ENCODE results near the gene FNDC3B. TPM values are rescaled to one million over a fixed set of nuclear protein-coding genes. Genes with fewer than 3 reads are reported as not detected.
"Not testable (repeated sequence)": the region's sequence is repeated elsewhere in the genome, so short reads cannot be mapped to it uniquely, and the experiment has no call there.

FNDC3B gene
- total RNA-seq, 1 experiment from 2014 or later, result 173 TPM

DNA sequence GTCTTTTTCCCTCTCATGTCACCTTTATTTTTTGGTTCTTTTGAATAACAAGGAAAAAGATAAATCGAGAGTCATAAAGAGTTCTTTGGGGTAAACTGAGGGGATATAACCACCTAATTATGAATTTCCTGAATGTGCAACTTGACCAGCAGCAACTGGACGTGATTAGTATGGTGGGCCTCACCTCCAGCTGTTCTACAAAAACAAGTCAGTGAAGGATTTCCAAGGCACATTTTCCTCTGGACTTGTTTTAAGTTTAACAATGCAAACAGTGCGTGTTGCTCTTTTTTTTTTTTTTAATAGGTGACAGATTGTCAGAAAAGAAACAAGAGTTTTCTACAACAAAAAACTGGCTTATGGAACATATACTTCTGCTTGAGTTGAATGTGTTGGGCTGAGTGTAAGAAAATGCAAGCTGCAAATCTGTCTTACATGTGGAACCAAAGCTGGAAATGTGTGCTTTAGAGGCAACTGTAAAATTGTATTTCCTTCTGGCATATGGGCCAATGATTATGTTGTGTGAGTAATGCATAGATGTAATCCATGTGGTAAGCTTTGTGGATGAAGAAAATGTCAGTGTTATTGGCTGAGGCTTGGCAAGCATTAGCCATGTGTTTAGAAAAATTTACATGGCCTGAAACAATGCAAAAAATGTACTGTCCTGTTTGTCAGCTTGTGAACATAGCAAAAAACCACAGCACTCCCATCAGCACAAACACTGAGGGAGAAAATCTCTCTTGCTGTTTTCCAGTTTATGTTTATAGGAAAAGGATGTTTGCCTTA is 44.5 kb upstream of the FNDC3B start:
- Histone ChIP-seq H3K4me3 (ENCODE audit: low read depth in 2 of 2, low read length in 2 of 2) (no peak overlapping the region), H3K36me3 (ENCODE audit: control insufficient read depth, insufficient read depth, low read length) (no peaks in the 10 kb centered on the region), H3K4me1 (ENCODE audit: control insufficient read depth, insufficient read depth, low read length) (no peaks in the 10 kb centered on the region), H3K9me3 (ENCODE audit: control insufficient read depth, insufficient read depth, low read depth, low read length) (no peaks in the 10 kb centered on the region; the same call in 1 of the 2 replicates), H3K27ac (ENCODE audit: low read length) (no peak overlapping the region), H3K27me3 (ENCODE audit: control insufficient read depth, insufficient read depth, low read length) (no peaks in the 10 kb centered on the region)
- POLR2A ChIA-PET, result no interaction called here
- CTCF ChIA-PET, result no interaction called here
- intact Hi-C loops (cut with micrococcal nuclease; ENCODE audit: unreplicated experiment), result no loop called here
- no TSS peak for BruUV-seq (replicated peaks)
- TF ChIP-seq TCF7L2 (IDR thresholded peaks at IDR 0.05; ENCODE audit: low read depth, low read length) (no peak), SIN3A (IDR thresholded peaks at IDR 0.05; ENCODE audit: borderline replicate concordance, insufficient read depth, low read depth, low read length) (no peak)
- DNase-seq (ENCODE audit: low read depth, low spot score) (no peak), ATAC-seq (no peak)
- in situ Hi-C loops (cut with HindIII; ENCODE audit: low pct_unique_long_range_greater_than_20kb, low sequenced_read_pairs), result no loop called here

GRCh38 chr3:171995486-171995885 is 43.9 kb upstream of the FNDC3B start:
- in situ Hi-C loops (cut with HindIII; ENCODE audit: low pct_unique_long_range_greater_than_20kb, low sequenced_read_pairs) (no loop called here), intact Hi-C loops (cut with micrococcal nuclease; ENCODE audit: unreplicated experiment) (no loop called here)
- H3K27ac ChIP-seq (ENCODE audit: low read length), result no peak overlapping the region
- BruUV-seq (replicated peaks), result no TSS peak
- no peak for ATAC-seq
- no peaks in the 10 kb centered on the region for H3K4me1 ChIP-seq (ENCODE audit: control insufficient read depth, insufficient read depth, low read length)
- TF ChIP-seq POLR2AphosphoS5 (IDR thresholded peaks at IDR 0.05; ENCODE audit: low read depth, low read length), result no peak
- no peak for TF ChIP-seq TCF7L2 (IDR thresholded peaks at IDR 0.05; ENCODE audit: low read depth, low read length)
- TF ChIP-seq, protein P1, sequence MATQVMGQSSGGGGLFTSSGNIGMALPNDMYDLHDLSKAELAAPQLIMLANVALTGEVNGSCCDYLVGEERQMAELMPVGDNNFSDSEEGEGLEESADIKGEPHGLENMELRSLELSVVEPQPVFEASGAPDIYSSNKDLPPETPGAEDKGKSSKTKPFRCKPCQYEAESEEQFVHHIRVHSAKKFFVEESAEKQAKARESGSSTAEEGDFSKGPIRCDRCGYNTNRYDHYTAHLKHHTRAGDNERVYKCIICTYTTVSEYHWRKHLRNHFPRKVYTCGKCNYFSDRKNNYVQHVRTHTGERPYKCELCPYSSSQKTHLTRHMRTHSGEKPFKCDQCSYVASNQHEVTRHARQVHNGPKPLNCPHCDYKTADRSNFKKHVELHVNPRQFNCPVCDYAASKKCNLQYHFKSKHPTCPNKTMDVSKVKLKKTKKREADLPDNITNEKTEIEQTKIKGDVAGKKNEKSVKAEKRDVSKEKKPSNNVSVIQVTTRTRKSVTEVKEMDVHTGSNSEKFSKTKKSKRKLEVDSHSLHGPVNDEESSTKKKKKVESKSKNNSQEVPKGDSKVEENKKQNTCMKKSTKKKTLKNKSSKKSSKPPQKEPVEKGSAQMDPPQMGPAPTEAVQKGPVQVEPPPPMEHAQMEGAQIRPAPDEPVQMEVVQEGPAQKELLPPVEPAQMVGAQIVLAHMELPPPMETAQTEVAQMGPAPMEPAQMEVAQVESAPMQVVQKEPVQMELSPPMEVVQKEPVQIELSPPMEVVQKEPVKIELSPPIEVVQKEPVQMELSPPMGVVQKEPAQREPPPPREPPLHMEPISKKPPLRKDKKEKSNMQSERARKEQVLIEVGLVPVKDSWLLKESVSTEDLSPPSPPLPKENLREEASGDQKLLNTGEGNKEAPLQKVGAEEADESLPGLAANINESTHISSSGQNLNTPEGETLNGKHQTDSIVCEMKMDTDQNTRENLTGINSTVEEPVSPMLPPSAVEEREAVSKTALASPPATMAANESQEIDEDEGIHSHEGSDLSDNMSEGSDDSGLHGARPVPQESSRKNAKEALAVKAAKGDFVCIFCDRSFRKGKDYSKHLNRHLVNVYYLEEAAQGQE (IDR thresholded peaks at IDR 0.05; ENCODE audit: insufficient read depth in 1 of 2, low read depth in 2 of 2, low read length in 1 of 2), result no peak
- no peak for TF ChIP-seq SIN3A (IDR thresholded peaks at IDR 0.05; ENCODE audit: borderline replicate concordance, insufficient read depth, low read depth, low read length)
- POLR2A ChIA-PET, result no interaction called here
- H3K9me3 ChIP-seq (ENCODE audit: control insufficient read depth, insufficient read depth, low read depth, low read length), result no peaks in the 10 kb centered on the region; the same call in 1 of the 2 replicates
- no peak overlapping the region for H3K4me3 ChIP-seq (ENCODE audit: low read depth in 2 of 2, low read length in 2 of 2)
- no peaks in the 10 kb centered on the region for H3K36me3 ChIP-seq (ENCODE audit: control insufficient read depth, insufficient read depth, low read length)
- no peaks in the 10 kb centered on the region for H3K27me3 ChIP-seq (ENCODE audit: control insufficient read depth, insufficient read depth, low read length)
- DNase-seq (ENCODE audit: low read depth, low spot score), result no peak
- CTCF ChIA-PET, result no interaction called here

DNA sequence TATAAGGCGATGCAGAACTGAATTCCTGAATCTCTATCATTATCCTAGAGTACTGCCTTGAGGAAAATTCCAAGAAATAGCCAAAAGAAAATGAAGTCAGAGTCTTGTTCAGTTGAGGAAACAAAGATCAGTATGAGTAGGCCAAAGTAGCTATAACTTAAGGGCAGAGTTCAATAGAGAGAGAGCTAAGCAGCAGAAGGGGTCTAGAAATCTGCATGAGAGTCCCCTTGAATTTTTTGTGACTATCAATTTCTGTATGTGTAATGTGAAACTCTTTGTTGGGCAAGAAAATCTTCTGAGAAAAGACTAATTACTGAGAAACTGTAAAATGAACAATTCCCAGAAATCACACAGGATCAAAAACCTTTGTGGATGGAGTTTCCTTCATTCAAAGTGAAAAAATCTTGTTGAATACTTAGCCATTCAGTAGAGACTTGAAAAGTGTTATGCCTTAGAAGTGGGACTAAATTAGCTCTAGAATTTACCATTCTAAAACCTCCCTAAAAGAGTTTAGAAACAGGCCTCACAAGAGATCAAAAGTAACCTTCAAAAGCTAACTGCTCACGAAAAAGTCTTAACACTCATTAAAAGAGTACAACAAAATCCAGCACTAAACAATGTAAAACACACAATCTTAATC is 43.1 kb upstream of the FNDC3B start:
- no peaks in the 10 kb centered on the region for H3K4me1 ChIP-seq (ENCODE audit: control insufficient read depth, insufficient read depth, low read length)
- no peaks in the 10 kb centered on the region for H3K36me3 ChIP-seq (ENCODE audit: control insufficient read depth, insufficient read depth, low read length)
- no peak for ATAC-seq
- no peak for DNase-seq (ENCODE audit: low read depth, low spot score)
- POLR2A ChIA-PET, result no interaction called here
- CTCF ChIA-PET, result no interaction called here
- BruUV-seq (replicated peaks), result no TSS peak
- H3K27ac ChIP-seq (ENCODE audit: low read length), result no peak overlapping the region
- H3K4me3 ChIP-seq (ENCODE audit: low read depth in 2 of 2, low read length in 2 of 2), result no peak overlapping the region
- H3K27me3 ChIP-seq (ENCODE audit: control insufficient read depth, insufficient read depth, low read length), result no peaks in the 10 kb centered on the region
- intact Hi-C loops (cut with micrococcal nuclease; ENCODE audit: unreplicated experiment), result no loop called here
- H3K9me3 ChIP-seq (ENCODE audit: control insufficient read depth, insufficient read depth, low read depth, low read length), result no peaks in the 10 kb centered on the region; the same call in 1 of the 2 replicates
- in situ Hi-C loops (cut with HindIII; ENCODE audit: low pct_unique_long_range_greater_than_20kb, low sequenced_read_pairs), result no loop called here
- TF ChIP-seq SIN3A (IDR thresholded peaks at IDR 0.05; ENCODE audit: borderline replicate concordance, insufficient read depth, low read depth, low read length) (no peak), TCF7L2 (IDR thresholded peaks at IDR 0.05; ENCODE audit: low read depth, low read length) (no peak), POLR2AphosphoS5 (IDR thresholded peaks at IDR 0.05; ENCODE audit: low read depth, low read length) (no peak)
- TF ChIP-seq, protein P1 (IDR thresholded peaks at IDR 0.05; ENCODE audit: insufficient read depth in 1 of 2, low read depth in 2 of 2, low read length in 1 of 2), result no peak
- TF ChIP-seq, protein P2, sequence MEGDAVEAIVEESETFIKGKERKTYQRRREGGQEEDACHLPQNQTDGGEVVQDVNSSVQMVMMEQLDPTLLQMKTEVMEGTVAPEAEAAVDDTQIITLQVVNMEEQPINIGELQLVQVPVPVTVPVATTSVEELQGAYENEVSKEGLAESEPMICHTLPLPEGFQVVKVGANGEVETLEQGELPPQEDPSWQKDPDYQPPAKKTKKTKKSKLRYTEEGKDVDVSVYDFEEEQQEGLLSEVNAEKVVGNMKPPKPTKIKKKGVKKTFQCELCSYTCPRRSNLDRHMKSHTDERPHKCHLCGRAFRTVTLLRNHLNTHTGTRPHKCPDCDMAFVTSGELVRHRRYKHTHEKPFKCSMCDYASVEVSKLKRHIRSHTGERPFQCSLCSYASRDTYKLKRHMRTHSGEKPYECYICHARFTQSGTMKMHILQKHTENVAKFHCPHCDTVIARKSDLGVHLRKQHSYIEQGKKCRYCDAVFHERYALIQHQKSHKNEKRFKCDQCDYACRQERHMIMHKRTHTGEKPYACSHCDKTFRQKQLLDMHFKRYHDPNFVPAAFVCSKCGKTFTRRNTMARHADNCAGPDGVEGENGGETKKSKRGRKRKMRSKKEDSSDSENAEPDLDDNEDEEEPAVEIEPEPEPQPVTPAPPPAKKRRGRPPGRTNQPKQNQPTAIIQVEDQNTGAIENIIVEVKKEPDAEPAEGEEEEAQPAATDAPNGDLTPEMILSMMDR (IDR thresholded peaks at IDR 0.05), result no peak

- DNase-seq (ENCODE audit: low read depth, low spot score); in situ Hi-C loops (cut with HindIII; ENCODE audit: low pct_unique_long_range_greater_than_20kb, low sequenced_read_pairs); H3K4me3 ChIP-seq (ENCODE audit: low read depth in 2 of 2, low read length in 2 of 2); POLR2A ChIA-PET; BruUV-seq (replicated peaks); H3K4me1 ChIP-seq (ENCODE audit: control insufficient read depth, insufficient read depth, low read length); ATAC-seq; H3K9me3 ChIP-seq (ENCODE audit: control insufficient read depth, insufficient read depth, low read depth, low read length); H3K36me3 ChIP-seq (ENCODE audit: control insufficient read depth, insufficient read depth, low read length); CTCF ChIA-PET; H3K27ac ChIP-seq (ENCODE audit: low read length); intact Hi-C loops (cut with micrococcal nuclease; ENCODE audit: unreplicated experiment); H3K27me3 ChIP-seq (ENCODE audit: control insufficient read depth, insufficient read depth, low read length): not testable (repeated sequence)
These were observed 40.6 kb upstream of the FNDC3B start for GRCh38 chr3:171998731-171999130.
